Midbrain (tissue), 1 donor: ENCODE data around the gene ESPNL.
"Not testable (repeated sequence)": the region's sequence is repeated elsewhere in the genome, so short reads cannot be mapped to it uniquely, and the experiment has no call there.

ENCODE experiments used
- DNase-seq: peaks from one replicate; lab custom pipeline; 2025; lab: John Stamatoyannopoulos, UW

Gene ESPNL

DNA sequence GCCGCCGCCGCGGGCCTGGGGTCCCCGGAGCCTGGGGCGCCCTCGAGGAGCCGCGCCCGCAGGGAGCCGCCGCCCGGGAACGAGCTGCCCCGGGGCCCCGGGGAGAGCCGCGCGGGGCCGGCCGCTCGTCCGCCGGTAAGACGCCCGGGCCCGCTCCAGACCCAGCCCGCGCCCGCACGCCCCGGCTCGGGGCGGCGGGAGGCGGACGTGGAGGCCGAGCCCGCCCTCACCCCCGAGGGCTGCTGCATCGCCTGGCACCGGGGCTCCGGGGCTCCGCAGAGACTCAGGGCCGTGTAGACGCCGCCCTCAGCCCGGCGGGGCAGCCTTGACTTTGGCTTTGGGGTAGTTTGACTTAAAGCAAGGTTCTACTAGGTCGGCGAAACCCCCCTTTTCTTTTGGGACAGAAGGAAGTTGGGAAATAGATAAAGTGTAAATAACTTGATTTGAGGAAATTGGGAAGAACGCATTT lies 59.0 kb downstream of the ESPNL start:
- DNase-seq: no peak

DNA sequence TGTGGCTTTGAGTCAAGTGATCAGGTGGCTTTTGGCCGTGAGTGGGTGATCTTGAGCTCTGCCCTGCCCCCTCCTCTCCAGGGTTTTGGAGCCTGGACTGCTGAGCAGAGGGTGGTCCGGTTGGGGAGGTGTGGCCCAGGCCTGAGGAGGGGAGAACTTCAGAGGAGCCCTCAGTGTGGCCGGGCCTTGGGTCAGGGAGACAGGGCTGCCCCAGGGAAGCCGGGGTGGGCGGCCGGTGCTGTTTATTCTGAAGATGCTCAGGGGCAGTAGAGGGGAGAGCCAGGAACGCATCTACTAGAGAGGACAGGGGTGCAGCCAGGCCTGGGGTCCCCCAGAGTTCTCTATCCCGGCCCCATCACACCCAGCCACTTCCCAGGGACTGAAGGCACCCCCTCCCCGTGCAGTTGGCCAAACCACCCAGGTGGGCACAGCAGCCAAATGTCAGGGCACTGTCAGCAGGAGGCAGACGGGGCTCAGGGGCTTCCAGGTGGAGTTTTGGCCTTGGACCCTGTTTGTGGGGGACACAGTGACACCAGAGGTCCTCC lies 59.6 kb downstream of the ESPNL start:
- no peak for DNase-seq

DNA sequence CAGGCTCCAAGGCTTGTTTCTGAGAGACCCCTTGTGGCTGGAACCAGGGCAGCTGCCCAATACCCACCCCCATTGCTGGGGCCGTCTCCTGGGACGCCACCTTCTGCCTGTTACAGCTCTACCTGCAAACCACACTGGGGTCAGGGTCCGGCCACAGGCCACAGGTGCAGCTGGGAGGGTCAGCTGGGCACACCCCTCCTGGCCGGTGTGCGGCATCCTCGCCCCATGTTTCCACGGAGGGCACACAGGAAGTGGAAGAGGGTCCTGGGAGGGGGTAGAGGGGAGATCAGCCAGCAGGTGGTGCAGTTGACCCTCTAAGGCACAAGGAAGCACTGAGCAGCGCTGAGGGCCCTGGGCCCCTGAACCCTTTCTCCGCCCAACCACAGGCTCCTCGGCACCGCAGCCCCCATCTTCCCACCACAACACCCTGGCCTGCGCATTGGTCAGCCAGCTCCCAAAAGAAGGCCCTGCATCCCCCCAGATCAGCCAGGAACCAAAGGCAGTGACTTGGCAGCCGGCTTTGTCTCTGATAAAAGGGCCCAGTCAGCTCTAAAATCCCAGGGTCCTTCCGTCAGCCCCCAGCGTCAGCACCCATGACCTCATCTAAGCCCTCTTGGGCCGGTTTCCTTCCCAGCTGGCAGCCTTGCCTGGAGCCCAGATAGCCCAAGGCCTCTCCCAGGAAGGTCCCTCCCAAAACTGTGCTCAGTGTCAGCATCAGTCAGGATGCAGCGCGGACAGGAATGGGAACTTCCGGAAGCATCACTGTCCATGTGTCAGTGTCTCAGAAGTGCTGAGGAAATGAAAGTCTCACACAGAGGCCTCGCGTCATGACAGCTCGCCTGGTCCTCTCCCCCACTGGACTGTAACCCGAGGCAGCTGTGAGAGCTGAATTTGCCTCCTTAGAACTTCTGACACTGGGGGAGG lies 60.3 kb downstream of the ESPNL start:
- DNase-seq: no peak

DNA sequence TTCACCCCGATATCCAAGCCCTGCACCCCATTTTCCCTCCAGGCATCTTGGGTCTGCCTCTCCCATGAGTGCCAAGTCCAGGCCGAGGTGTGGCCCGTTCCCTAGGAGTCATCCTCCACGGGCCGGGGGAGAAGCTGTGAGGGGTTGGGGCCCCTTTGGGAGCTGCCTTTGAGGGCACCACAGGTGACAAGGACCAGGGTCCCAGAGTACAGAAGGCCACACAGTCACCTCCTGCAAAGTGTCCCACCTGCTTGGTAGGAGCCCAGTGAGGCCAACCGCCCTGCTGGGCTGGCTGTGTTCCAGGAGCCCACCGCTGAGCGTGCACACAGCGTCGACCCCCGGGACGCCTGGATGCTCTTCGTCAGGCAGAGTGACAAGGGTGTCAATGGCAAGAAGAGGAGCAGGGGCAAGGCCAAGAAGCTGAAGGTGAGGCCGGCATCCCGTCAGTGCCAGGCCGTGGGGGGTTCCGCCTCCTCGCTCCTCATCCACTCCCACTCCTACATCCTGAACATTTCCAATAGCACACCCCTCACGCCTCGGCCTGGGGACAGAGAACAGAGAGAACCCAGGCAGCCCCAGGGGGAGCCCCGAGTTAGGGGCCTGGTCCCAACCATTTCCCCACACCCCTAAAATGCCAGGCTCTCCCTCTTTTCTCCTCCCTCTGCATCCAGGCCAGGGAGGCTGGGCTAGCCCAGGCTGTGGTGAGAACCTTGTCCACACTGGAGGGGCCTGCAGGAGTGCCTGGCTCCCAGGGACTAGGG lies 61.3 kb downstream of the ESPNL start:
- DNase-seq: no peak

DNA sequence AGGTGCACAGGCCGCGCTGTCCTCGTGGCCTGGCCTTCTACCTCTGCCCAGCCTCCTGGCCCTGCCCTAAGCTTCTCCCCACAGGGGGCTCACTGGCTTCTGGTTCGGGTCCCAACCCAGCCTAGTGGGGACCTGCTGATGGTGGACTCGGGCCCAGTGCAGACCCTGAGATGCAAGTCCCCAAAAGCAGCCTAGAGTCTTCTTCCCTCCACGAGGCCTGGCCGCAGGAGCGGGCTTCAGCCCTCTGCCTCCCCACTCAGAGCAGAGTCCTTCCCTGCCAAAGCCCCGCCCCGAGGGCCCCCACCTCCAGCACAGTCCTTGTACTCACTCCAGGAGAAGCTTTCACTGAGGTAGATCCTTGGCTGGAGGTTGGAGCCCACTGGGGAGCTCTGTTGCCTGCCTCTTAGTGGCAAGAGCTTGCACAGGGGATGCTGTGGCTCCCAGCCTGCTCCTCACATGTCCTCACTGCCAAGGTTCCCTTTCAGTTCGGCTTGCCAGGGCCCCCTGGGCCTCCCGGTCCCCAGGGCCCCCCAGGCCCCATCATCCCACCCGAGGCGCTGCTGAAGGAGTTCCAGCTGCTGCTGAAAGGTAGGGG lies 62.2 kb downstream of the ESPNL start:
- DNase-seq: no peak

DNA sequence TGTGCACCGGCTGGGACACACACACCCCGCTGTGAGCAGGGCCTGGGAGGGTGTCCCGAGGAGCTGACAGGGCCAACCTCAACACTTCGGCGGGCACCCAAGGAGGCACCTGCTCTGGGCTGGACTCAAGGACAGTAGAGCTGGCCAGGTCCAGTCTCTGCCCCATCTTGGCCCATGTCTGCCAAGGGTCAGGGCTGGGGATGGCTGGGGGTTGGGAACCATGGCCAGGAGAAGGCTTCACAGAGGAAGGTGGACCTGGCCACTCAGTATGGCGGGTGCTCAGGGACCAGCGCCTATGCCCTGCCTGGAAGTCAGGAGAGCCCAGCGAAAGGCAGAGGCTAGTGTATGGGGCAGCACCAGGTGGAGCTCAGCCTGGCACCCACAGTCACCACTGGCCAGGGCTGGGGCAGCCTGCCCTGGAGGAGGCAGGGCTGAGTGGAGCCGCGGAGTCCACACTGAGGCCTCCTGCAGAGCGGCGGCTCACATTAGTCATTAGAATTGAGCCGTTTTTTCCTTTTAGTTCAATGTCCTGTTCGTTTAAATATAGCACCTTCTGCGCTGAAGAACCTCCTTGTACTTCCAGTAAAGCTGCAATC lies 62.8 kb downstream of the ESPNL start:
- DNase-seq: no peak

DNA sequence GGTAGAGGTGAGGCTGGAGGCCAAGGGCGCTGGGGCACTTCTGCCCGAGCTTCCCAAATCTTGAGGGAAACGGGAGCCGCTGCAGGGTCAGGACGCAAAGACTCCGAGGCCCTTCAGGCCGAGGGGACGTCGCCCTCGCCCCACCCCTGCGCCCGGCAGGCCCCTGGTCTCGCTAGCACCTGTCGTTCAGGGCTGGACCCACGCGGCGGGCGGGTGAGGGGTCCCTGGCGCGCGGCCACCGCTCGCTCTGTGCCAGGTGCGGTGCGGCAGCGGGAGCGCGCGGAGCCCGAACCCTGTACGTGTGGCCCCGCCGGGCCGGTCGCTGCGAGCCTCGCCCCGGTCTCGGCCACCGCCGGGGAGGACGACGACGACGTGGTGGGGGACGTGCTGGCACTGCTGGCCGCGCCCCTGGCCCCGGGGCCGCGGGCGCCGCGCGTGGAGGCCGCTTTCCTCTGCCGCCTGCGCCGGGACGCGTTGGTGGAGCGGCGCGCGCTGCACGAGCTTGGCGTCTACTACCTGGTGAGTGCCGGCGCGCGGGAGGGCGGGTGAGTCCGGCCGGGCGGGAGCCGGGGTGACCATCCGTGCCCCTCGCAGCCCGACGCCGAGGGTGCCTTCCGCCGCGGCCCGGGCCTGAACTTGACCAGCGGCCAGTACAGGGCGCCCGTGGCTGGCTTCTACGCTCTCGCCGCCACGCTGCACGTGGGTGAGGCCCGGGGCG lies 63.5 kb downstream of the ESPNL start:
- DNase-seq: no peak

DNA sequence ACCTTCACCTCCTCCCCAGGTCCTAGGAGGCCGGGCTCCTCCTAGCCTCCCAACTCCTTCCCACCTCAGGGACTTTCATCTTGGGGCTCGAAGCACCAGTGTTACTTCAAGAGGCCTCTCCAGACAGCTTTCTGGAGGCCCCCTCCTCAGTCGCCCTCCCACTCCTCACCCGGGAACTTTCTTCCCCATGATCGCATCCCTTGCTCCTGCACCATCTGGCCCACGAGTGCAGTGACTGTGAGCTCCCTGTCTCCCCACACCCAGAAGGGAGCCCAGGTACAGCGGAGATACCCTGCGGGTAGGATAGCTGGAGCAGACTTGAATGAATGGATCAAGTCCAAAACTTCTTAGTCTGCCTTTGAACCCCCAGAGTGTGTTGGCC lies 64.8 kb downstream of the ESPNL start:
- no peak for DNase-seq

DNA sequence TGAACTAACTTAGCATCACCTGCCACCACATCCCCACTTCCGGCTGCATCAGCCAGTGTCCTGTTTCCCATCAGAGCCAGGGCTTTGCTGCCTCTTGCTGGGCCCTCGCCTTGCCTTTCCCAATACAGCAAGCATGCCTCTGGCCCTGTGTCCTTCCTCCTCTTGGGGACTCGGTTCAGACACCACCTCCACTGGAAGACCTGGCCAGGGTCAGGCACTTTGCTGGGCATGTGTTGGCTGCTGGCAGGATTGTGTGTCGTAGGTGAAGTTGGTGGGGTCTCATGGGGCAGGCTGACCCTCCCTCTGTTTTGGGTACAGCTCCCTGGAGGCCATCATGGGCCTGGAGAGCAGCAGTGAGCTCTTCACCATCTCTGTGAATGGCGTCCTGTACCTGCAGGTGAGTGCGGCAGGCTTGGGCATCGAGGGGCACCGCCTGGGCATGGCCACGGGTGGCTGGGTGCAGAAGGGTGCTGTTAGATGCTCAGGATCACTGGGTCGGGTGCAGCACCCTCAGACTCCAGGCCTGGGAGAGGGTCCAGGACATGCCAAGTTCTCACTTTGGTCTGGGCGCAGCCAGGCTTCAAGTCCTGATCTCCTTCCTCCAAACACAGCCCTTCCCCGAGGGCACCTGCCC lies 65.3 kb downstream of the ESPNL start:
- no peak for DNase-seq

DNA sequence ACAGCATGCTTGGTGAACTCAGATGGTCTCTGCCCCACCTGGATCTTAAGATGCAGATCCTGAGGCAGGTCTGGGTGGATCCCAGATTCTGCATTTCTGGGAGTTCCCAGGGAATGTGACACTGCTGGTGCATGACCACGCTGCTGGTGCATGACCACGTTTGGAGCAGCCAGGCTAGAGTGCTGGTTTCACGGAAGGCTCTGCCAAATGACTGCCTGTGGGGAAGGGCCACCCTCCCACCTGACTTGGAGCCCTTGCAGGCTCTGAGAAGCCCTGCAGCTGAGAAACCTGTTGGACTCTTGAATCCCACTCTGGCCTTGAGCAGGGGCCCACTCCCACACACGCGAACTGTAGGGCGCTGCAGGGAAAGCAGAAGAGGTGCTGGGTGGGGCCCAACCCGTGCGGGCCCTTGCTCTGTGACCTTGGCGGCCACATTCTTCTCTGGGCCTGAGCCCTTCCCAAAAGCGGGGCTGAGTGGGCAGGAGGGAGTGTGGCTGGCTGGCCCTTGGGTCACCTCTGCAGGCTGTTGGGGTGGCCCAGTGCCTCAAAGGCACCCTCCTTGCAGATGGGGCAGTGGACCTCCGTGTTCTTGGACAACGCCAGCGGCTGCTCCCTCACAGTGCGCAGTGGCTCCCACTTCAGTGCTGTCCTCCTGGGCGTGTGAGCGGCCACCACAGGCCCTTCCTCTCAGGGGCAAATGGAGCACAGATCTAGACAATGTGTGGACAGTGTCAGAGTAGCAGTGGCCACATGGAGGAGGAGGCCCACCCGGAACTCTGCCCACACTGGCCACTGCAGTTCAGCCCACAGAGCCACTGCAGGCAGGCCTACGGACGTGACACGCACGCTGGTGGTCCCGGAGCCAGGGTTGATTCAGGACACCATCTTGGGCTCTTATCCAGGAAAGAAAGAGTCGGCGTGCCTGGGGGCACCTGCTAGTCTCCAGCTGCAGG lies 66.5 kb downstream of the ESPNL start:
- DNase-seq: no peak

DNA sequence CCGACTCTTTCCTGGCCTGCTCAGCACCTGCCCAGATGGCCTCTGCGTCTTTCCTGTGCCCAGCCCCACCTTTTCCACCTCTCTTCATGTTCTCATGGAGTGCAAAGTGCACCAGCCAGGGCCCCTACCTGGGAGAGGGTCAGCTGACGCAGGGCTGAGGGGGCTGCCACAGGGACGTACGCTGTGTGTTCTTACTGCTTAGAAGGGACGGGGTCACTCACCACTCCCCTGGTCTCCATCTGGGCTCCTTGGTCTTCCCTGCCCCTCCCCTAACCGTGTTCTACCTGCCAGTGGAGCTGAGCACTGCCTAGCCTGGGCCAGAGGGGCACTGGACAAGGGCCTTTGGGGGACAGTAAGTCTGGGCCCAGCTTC lies 67.2 kb downstream of the ESPNL start:
- DNase-seq: no peak

DNA sequence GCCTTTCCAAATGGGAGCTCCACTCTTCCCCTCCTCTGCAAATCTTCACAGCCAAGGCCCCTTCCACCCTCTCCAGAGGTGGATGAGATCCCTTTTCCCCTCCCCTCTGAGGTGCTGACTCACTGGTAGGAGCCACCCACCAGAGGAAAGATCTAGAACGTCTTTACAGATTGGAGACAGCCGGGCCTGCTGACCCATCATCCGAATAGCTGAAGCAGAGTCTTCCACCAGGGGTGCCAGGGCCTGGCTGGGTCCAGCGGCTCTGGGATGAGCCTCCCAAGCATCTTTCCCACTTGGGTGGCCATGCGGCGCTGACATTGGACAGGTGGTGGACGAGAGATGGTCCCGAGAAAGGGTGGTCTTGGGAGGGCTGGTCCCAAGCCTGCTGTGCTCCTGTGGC lies 67.6 kb downstream of the ESPNL start:
- no peak for DNase-seq

DNA sequence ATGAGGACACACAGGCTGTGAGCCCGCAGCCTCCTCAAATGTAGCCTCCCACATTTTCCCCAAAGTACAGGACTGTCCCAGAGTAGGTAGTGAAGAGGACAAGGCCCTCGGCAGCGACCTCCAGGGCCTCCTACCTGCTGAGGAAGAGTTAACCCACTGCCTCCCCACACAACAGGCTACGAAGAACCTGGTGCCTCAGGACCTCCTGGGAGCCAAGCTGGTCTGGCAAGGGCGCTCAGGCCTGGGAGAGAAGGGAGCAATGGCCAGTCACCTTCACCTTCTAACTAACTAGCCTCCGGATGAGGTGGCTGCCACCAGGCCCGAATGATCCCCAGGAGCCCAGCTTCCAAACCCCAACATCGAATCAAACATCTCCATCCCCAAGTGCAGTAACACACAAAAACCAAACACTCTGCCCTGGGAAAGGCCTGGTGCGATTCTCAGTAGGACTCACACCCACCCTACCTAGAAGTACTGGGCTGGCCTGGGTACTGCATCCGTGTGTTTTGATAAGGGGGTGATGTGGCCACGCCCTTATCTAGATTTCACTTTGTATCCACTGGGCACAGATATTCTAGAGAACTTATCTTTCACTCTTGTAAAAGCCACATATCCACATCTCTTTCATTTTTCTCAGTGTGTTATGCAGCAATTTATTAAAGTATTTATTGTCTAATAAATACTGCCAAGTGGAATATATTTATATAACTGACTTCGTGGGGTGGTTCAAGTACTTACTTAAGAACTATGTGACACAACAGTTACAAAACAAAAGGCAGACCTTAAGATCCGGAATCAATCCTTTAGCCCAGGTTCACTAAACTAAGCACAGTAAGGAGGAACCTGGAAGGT lies 68.3 kb downstream of the ESPNL start:
- no peak for DNase-seq

DNA sequence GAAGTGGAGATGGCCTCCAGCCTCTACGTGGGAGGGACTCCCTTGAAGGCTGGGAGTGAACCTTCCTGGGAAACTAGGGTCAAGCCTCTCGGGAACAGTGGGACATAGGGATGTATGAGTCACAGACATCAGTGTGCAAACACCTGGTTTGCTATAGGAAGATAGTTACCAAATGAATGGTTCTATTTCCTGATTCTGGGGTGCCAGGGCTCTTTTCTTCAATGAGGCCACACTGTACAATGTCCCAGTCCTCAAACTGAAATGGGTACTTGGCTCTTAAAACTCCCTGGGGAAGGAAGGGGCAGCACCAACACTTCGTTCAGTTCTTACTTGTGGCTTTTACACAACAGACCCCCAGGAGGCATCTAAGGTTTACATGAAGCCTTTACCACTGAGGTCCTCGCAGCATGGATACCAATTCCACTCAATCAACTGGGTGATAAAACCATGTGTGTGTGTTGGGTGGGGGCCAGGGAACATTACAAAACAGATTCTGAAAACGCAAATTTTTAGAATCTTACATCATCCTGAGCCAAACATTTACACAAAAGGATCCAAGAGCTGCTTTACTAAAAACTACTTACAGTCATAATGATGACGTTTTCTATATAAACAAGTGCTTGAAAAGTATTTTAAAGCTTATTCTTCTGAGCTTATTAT lies 69.0 kb downstream of the ESPNL start:
- no peak for DNase-seq

DNA sequence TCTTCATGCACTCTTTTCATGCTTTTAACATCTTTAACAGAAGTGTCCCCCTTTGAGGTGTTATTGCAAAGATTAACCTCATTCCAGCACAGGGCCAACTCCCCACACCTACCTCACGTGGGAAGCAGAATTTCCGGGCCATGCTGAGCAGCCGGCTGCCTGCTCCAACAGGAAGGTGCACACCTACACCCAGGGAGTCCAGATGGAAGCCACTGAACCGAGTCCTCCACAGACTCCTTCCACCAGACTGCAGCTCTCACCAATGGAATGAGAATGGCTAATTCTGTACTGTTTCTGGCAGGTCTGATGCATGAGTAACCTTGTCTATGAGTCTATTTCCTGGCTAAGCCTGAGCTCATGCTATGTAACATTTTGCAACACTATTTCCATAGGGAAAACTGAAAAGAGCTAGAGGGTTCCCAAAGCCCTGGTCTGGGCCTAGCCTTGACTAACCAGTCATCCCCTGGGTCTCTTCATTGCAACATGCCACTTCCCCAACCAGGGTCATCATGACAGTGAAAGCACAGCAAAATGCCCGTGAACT lies 69.6 kb downstream of the ESPNL start:
- no peak for DNase-seq

DNA sequence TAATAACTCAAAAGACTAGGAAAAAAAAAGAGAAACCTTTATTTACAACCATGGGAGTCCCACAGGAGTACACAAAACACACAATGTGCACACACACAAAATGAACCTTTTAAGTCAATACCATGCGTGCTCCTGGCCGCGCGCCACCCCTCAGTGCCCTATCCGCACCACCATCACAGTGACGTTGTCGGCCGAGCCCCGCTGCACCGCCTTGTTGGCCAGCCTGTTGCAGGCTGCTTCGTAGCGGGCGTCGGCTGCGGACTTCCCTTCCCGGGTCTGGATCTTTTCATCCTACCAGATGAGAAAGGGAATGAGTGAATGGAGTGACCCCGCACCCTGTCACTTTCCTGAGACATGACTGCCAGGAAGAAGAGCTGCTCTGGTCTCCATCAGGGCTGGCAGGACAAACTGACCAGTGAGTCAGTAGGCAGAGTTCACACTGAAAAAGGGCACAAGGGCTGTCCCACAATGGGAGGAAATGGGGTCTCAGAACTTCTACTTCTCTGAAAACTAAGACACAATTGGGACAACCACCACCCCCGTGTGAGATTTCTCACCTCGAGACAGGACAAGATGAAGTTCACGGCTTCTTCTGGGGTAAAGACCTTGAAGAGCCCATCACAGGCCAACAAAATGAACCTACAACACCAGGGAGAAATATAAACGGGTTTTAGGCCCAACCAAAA lies 70.4 kb downstream of the ESPNL start:
- DNase-seq: no peak

DNA sequence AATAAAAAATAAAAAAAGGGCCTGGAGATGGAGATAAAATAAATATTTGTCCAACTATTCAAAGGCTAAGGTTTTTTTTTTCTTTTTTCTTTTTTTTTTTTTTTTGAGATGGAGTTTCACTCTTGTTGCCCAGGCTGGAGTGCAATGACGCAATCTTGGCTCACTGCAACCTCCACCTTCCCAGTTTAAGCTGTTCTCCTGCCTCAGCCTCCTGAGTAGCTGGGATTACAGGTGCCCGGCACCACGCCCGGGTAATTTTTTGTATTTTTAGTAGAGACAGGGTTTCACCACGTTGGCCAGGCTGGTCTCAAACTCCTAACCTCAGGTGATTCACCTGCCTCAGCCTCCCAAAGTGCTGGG lies 70.9 kb downstream of the ESPNL start:
- DNase-seq: not testable (repeated sequence)
